Measurements from ENCODE around the gene LAMP1. TPM values are rescaled to one million over a fixed set of nuclear protein-coding genes. Genes with fewer than 3 reads are reported as not detected.
A peak's percentile ranks its signal among the peaks of the same experiment; 100 is the strongest.
"Not testable (repeated sequence)": the region's sequence is repeated elsewhere in the genome, so short reads cannot be mapped to it uniquely, and the experiment has no call there.

The LAMP1 gene
- 209 and 236 TPM in 2 replicates for total RNA-seq

GRCh38 chr13:113296823-113297369 lies at the start of gene LAMP1:
TSS of gene LAMP1 (plus strand) at chr13:113297239. CDS start at chr13:113297435, 196 bp downstream.
- peak; percentile 89 for DNase-seq (ENCODE audit: low read depth, low spot score)

GRCh38 chr13:113252516-113253095 lies 44.4 kb upstream of the LAMP1 start:
- DNase-seq (ENCODE audit: low read depth, low spot score), result no peak

- not testable (repeated sequence) for DNase-seq (ENCODE audit: low read depth, low spot score)
Measured at GRCh38 chr13:113257908-113258307, 39.1 kb upstream of the LAMP1 start.

GRCh38 chr13:113258321-113259054 lies 38.6 kb upstream of the LAMP1 start:
- no peak for DNase-seq (ENCODE audit: low read depth, low spot score)

- no peak for DNase-seq (ENCODE audit: low read depth, low spot score)
Measured at GRCh38 chr13:113260996-113261395, 36.0 kb upstream of the LAMP1 start.

GRCh38 chr13:113263016-113263415 lies 34.0 kb upstream of the LAMP1 start:
- DNase-seq (ENCODE audit: low read depth, low spot score), result not testable (repeated sequence)

- DNase-seq (ENCODE audit: low read depth, low spot score), result no peak
Measured at GRCh38 chr13:113267642-113268405, 29.2 kb upstream of the LAMP1 start.

- no peak for DNase-seq (ENCODE audit: low read depth, low spot score)
Measured at GRCh38 chr13:113272031-113272430, 25.0 kb upstream of the LAMP1 start.

- DNase-seq (ENCODE audit: low read depth, low spot score), result no peak
Measured at GRCh38 chr13:113272701-113273181, 24.3 kb upstream of the LAMP1 start.

- DNase-seq (ENCODE audit: low read depth, low spot score), result no peak
Measured at GRCh38 chr13:113273321-113273720, 23.7 kb upstream of the LAMP1 start.

GRCh38 chr13:113273851-113274590 lies 23.0 kb upstream of the LAMP1 start:
- no peak for DNase-seq (ENCODE audit: low read depth, low spot score)

GRCh38 chr13:113274721-113275120 lies 22.3 kb upstream of the LAMP1 start:
- no peak for DNase-seq (ENCODE audit: low read depth, low spot score)

GRCh38 chr13:113275387-113275786 lies 21.7 kb upstream of the LAMP1 start:
- no peak for DNase-seq (ENCODE audit: low read depth, low spot score)

- no peak for DNase-seq (ENCODE audit: low read depth, low spot score)
Measured at GRCh38 chr13:113280126-113280525, 16.9 kb upstream of the LAMP1 start.

- no peak for DNase-seq (ENCODE audit: low read depth, low spot score)
Measured at GRCh38 chr13:113283904-113284303, 13.1 kb upstream of the LAMP1 start.

- no peak for DNase-seq (ENCODE audit: low read depth, low spot score)
Measured at GRCh38 chr13:113288880-113289279, 8.2 kb upstream of the LAMP1 start.

GRCh38 chr13:113291129-113291528 lies 5.9 kb upstream of the LAMP1 start:
- DNase-seq (ENCODE audit: low read depth, low spot score), result no peak

GRCh38 chr13:113292021-113292862 lies 4.8 kb upstream of the LAMP1 start:
- no peak for DNase-seq (ENCODE audit: low read depth, low spot score)

GRCh38 chr13:113293686-113294085 lies 3.4 kb upstream of the LAMP1 start:
- DNase-seq (ENCODE audit: low read depth, low spot score), result no peak

GRCh38 chr13:113295776-113296175 lies 1.3 kb upstream of the LAMP1 start:
- no peak for DNase-seq (ENCODE audit: low read depth, low spot score)
